H1 (cell line): ENCODE data around the gene PDK3. TPM values are rescaled to one million over a fixed set of nuclear protein-coding genes. Genes with fewer than 3 reads are reported as not detected.

Experiments
- CTCF ChIA-PET: fragments of 300-600 bp; sonication (Branson Sonifier 250); formaldehyde crosslinking; loops from one replicate; lab custom pipeline; 2021; ENCODE audit not compliant: partially characterized antibody; lab: Charles Lee
- POLR2A ChIA-PET: fragments of 300-600 bp; sonication (Branson Sonifier 250); formaldehyde crosslinking; loops from one replicate; lab custom pipeline; 2021; ENCODE audit warnings: inconsistent platforms; ENCODE audit not compliant: partially characterized antibody; lab: Charles Lee
- DNase-seq, 2 experiments: peaks; one replicate each; pipeline versions ENCODE4 v3.0.0 to v3.0.0-alpha.2; 2010 to 2022; ENCODE audit warnings: low spot score in 2 of 2, low read depth in 1 of 2, mixed read lengths in 1 of 2
- FAIRE-seq: peaks from 2 replicates; lab custom pipeline; 2011; peaks lifted over from hg19 to GRCh38; lab: Jason Lieb, UNC
- H2AFZ ChIP-seq: 2 replicates; pipeline ENCODE4 v1.8.1; 2012; ENCODE audit warnings: low read length, inconsistent platforms
- H2AK5ac ChIP-seq: 2 replicates; pipeline ENCODE4 v1.6.1; 2013; ENCODE audit warnings: low read depth, low read length
- H2BK120ac ChIP-seq: replicated peaks from 2 replicates; pipeline ENCODE3; 2013; ENCODE audit warnings: low read depth, low read length, inconsistent platforms
- H2BK12ac ChIP-seq: 2 replicates; pipeline ENCODE4 v1.6.1; 2013; ENCODE audit warnings: low read depth, low read length
- H2BK15ac ChIP-seq: 2 replicates; pipeline ENCODE4 v1.6.1; 2013; ENCODE audit warnings: low read length
- H2BK20ac ChIP-seq: 2 replicates; pipeline ENCODE4 v1.6.1; 2013; ENCODE audit warnings: low read length
- H2BK5ac ChIP-seq: 2 replicates; pipeline ENCODE4 v1.6.1; 2013; ENCODE audit warnings: low read depth, low read length
- H3K14ac ChIP-seq: 2 replicates; pipeline ENCODE4 v1.6.1; 2013; ENCODE audit warnings: inconsistent platforms; ENCODE audit not compliant: insufficient read length
- H3K18ac ChIP-seq: 2 replicates; pipeline ENCODE4 v1.6.1; 2013; ENCODE audit warnings: low read length; ENCODE audit errors: extremely low read depth
- H3K23ac ChIP-seq: 2 replicates; pipeline ENCODE4 v1.6.1; 2013; ENCODE audit warnings: inconsistent platforms; ENCODE audit not compliant: insufficient read length
- H3K23me2 ChIP-seq: 2 replicates; pipeline ENCODE4 v1.6.1; 2013; ENCODE audit warnings: low read depth, low read length
- H3K27ac ChIP-seq: 2 replicates; pipeline ENCODE4 v1.6.1; 2011; ENCODE audit warnings: low read depth, low read length, inconsistent platforms
- H3K27me3 ChIP-seq, 4 experiments: replicated peaks in 1 of 4; 1 replicate in 1 of 4; 2 replicates in 3 of 4; pipeline versions ENCODE4 v1.6.1 to v1.8.1; 2011 to 2013; ENCODE audit warnings: low read length in 3 of 4, mild to moderate bottlenecking in 3 of 4, inconsistent platforms in 2 of 4, mixed read lengths in 2 of 4, moderate library complexity in 1 of 4; ENCODE audit not compliant: control insufficient read depth in 3 of 4, insufficient read depth in 3 of 4; ENCODE audit errors: extremely low read depth in 1 of 4
- H3K36me3 ChIP-seq, 4 experiments: 2 replicates each; pipeline versions ENCODE4 v1.6.1 to v1.8.1; 2011 to 2013; ENCODE audit warnings: mild to moderate bottlenecking in 4 of 4, low read length in 3 of 4, moderate library complexity in 2 of 4, control low read depth in 1 of 4, inconsistent platforms in 1 of 4; ENCODE audit not compliant: insufficient read depth in 4 of 4, control insufficient read depth in 2 of 4
- H3K4ac ChIP-seq: replicated peaks from 2 replicates; pipeline ENCODE3; 2013; ENCODE audit warnings: low read length, low read depth, mixed read lengths, inconsistent platforms; ENCODE audit not compliant: insufficient read length
- H3K4me1 ChIP-seq, 4 experiments: replicated peaks in 1 of 4; 1 replicate in 1 of 4; 2 replicates in 3 of 4; pipeline versions ENCODE4 v1.6.1 to v1.8.1; 2011 to 2013; ENCODE audit warnings: low read length in 3 of 4, inconsistent platforms in 2 of 4, mixed read lengths in 1 of 4; ENCODE audit not compliant: insufficient read depth in 4 of 4, control insufficient read depth in 3 of 4
- H3K4me2 ChIP-seq, 2 experiments: 2 replicates each; pipeline versions ENCODE4 v1.6.1 to v1.8.1; 2011 to 2013; ENCODE audit warnings: low read depth in 2 of 2, low read length in 2 of 2, control low read depth in 1 of 2, inconsistent platforms in 1 of 2, mild to moderate bottlenecking in 1 of 2; ENCODE audit not compliant: insufficient read depth in 1 of 2
- H3K4me3 ChIP-seq, 4 experiments: fragments of 200-600, 300-600 bp in 1 of 4; sonication (generic), shearing (Covaris generic), sonication (Bioruptor Twin) in 1 of 4; 2 replicates each; pipeline versions ENCODE4 v1.5.1 to v1.8.1; 2011 to 2016; ENCODE audit warnings: low read length in 4 of 4, low read depth in 3 of 4, control low read depth in 2 of 4, inconsistent platforms in 2 of 4, mild to moderate bottlenecking in 2 of 4, mixed read lengths in 1 of 4, moderate library complexity in 1 of 4; ENCODE audit not compliant: insufficient read depth in 2 of 4; ENCODE audit errors: extremely low read depth in 1 of 4
- H3K56ac ChIP-seq: replicated peaks from 2 replicates; pipeline ENCODE3; 2013; ENCODE audit warnings: low read depth, mild to moderate bottlenecking, mixed read lengths, low read length, inconsistent platforms; ENCODE audit not compliant: insufficient read length
- H3K79me1 ChIP-seq: 2 replicates; pipeline ENCODE4 v1.6.1; 2013; ENCODE audit warnings: low read depth, low read length, control low read depth
- H3K79me2 ChIP-seq, 2 experiments: 2 replicates each; pipeline versions ENCODE4 v1.6.1 to v1.8.1; 2012 to 2013; ENCODE audit warnings: low read length in 2 of 2, mild to moderate bottlenecking in 2 of 2, inconsistent platforms in 1 of 2; ENCODE audit not compliant: insufficient read depth in 2 of 2, control insufficient read depth in 1 of 2
- H3K9ac ChIP-seq, 4 experiments: replicated peaks in 1 of 4; 1 replicate in 1 of 4; 2 replicates in 3 of 4; pipeline versions ENCODE4 v1.6.1 to v1.8.1; 2011 to 2013; ENCODE audit warnings: low read depth in 3 of 4, low read length in 3 of 4, control low read depth in 2 of 4, mild to moderate bottlenecking in 2 of 4, moderate library complexity in 2 of 4, inconsistent platforms in 1 of 4; ENCODE audit errors: extremely low read depth in 1 of 4
- H3K9me3 ChIP-seq, 2 experiments: 2 replicates each; pipeline versions ENCODE4 v1.6.1 to v1.8.1; 2012 to 2013; ENCODE audit warnings: mild to moderate bottlenecking in 2 of 2, moderate library complexity in 2 of 2, control low read depth in 1 of 2, inconsistent platforms in 1 of 2, low read depth in 1 of 2, low read length in 1 of 2, mixed read lengths in 1 of 2; ENCODE audit not compliant: insufficient read depth in 2 of 2
- H4K20me1 ChIP-seq, 2 experiments: replicated peaks in 1 of 2; 2 replicates each; pipeline versions ENCODE3 to v1.8.1; 2011 to 2013; ENCODE audit warnings: inconsistent platforms in 2 of 2, low read length in 2 of 2, mild to moderate bottlenecking in 1 of 2; ENCODE audit not compliant: insufficient read depth in 2 of 2, control insufficient read depth in 1 of 2
- H4K5ac ChIP-seq: 2 replicates; pipeline ENCODE4 v1.6.1; 2013; ENCODE audit warnings: low read length, low read depth, mixed read lengths, inconsistent platforms; ENCODE audit not compliant: insufficient read length
- H4K8ac ChIP-seq: 2 replicates; pipeline ENCODE4 v1.8.0; 2013; ENCODE audit warnings: mild to moderate bottlenecking, moderate library complexity, low read length, inconsistent platforms; ENCODE audit not compliant: insufficient read depth; ENCODE audit errors: extremely low read depth
- H4K91ac ChIP-seq: replicated peaks from 2 replicates; pipeline ENCODE3; 2013; ENCODE audit warnings: low read length, mixed read lengths, inconsistent platforms; ENCODE audit not compliant: insufficient read length
- ASH2L ChIP-seq: fragments of 200-600, 300-600 bp; sonication (generic); IDR thresholded peaks from one replicate; pipeline ENCODE4 v1.7.1; 2017; ENCODE audit warnings: low read length
- CBX5 ChIP-seq: fragments of 300-800, 300-1000 bp; sonication (generic); IDR thresholded peaks from 2 replicates; pipeline ENCODE4 v1.7.1; 2016; ENCODE audit warnings: antibody characterized with exemption, low read length, low read depth
- CEBPB ChIP-seq: IDR thresholded peaks from 2 replicates; pipeline ENCODE4 v1.6.1; 2012; ENCODE audit warnings: low read depth, low read length
- CHD2 ChIP-seq: IDR thresholded peaks from 2 replicates; pipeline ENCODE4 v1.6.1; 2012; ENCODE audit warnings: low read length, improper control_type of control experiment
- CTCF ChIP-seq, 3 experiments: IDR thresholded peaks; 1 replicate in 2 of 3; 2 replicates in 1 of 3; pipeline versions ENCODE4 v1.5.1 to v1.6.1; 2011; ENCODE audit warnings: low read length in 3 of 3, mild to moderate bottlenecking in 3 of 3, inconsistent platforms in 2 of 3, low read depth in 1 of 3, moderate library complexity in 1 of 3; ENCODE audit not compliant: insufficient read depth in 1 of 3; ENCODE audit errors: control extremely low read depth in 1 of 3
- KDM1A ChIP-seq: fragments of 200-600, 300-600 bp; sonication (generic); IDR thresholded peaks from 2 replicates; pipeline ENCODE4 v1.7.1; 2016; ENCODE audit warnings: mild to moderate bottlenecking, low read length, borderline replicate concordance
- SAP30 ChIP-seq: fragments of 300-600 bp; sonication (generic); IDR thresholded peaks from 2 replicates; pipeline ENCODE4 v1.7.1; 2012; ENCODE audit warnings: low read length, moderate library complexity, mild to moderate bottlenecking, inconsistent platforms; ENCODE audit not compliant: insufficient read depth, insufficient replicate concordance
- WGBS, 2 experiments: shearing (Covaris generic) in 1 of 2; methylation state at CpG; one replicate each; pipeline versions ENCODE4 v1.1.6 to v1.1.7; 2013 to 2015; ENCODE audit warnings: low lambda C conversion rate in 2 of 2, mixed read lengths in 2 of 2, inconsistent platforms in 1 of 2, low coverage in 1 of 2, missing lambda C conversion rate in 1 of 2; ENCODE audit not compliant: insufficient replicate concordance in 2 of 2, insufficient coverage in 1 of 2, insufficient read length in 1 of 2; ENCODE audit errors: extremely low coverage in 1 of 2, missing lambda C conversion rate in 1 of 2; 5-methylcytosine and 5-hydroxymethylcytosine counted together
- polyA plus RNA-seq, 7 experiments: library from polyadenylated mRNA; depleted of rRNA in 3 of 7; stranded (reverse) in 5 of 7; unstranded in 2 of 7; fragments of >200 nt in 5 of 7; fragments of 200-250 nt in 2 of 7; gene quantifications; 1 replicate in 5 of 7; 2 replicates in 1 of 7; 4 replicates in 1 of 7; pipeline versions ENCODE4 v1.2.1 to v1.2.3, GENCODE V29; 2011 to 2013; ENCODE audit warnings: missing spikeins in 2 of 7, mixed read lengths in 2 of 7
- total RNA-seq: library from RNA; stranded (reverse); fragmentation: NEBNext Ultra II Directional; extraction: Animal tissue kit (Norgen Biotek cat#: 25700); gene quantifications from 2 replicates; pipeline ENCODE4 v1.2.1, GENCODE V29; 2021

The PDK3 gene
- total and polyA plus RNA-seq, 2 of the 8 experiments (the other 6 are each of a cell fraction or from before 2014, with no cell fraction given), result 22.5 to 25.5 TPM

DNA sequence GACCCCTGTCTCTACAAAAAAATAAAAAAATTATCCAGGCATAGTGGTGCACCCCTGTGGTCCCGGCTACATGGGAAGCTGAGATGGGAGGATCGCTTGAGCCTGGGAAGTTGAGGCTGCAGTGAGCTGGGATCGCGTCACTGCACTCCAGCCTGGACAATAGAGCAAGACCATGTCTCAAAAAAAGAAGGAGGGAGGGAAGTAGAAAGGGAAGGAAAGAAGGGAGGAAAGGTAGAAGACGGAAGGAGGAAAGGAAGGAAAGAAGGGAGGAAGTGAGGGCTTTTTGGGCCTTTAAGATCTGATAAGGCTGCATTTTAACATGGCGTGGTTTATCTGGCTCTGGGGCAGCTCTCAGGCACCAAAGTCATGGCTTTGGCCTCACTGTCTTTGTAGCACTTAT is 10.4 kb downstream of the PDK3 start:
- Histone ChIP-seq H2BK15ac (no peak overlapping the region), H3K79me2 (peaks cover 0 to 66% of the 10 kb centered on the region in 2 experiments; a peak in 2 of 4 replicates), H4K20me1 (no peaks in the 10 kb centered on the region), H2AK5ac (no peak overlapping the region), H4K5ac (no peak overlapping the region), H3K18ac (no peak overlapping the region), H3K27me3 (no peaks in the 10 kb centered on the region), H4K91ac (no peak overlapping the region), H2AFZ (no peak overlapping the region), H3K14ac (no peak overlapping the region), H2BK12ac (no peak overlapping the region), H3K4ac (no peak overlapping the region), H4K8ac (no peak overlapping the region), H3K9ac (no peak overlapping the region), H3K23ac (no peak overlapping the region), H3K4me2 (no peak overlapping the region), H3K79me1 (no peaks in the 10 kb centered on the region), H2BK120ac (no peak overlapping the region), H3K4me3 (no peak overlapping the region), H3K27ac (no peak overlapping the region), H2BK5ac (no peak overlapping the region), H3K9me3 (no peaks in the 10 kb centered on the region), H3K23me2 (no peaks in the 10 kb centered on the region), H3K36me3 (no peaks in the 10 kb centered on the region), H3K56ac (no peak overlapping the region), H2BK20ac (no peak overlapping the region), H3K4me1 (no peaks in the 10 kb centered on the region; a peak in 1 of 7 replicates)
- FAIRE-seq, result no peak
- 60 to 77% methylated on average over 1 to 6 of the region's 6 CpGs for WGBS, 2 experiments
- ChIA-PET POLR2A (interaction anchor here (0.6 to 1.7 kb wide), 2 partner anchors 10 to 188 kb away, joined by 3 to 7 read pairs; no protein-coding TSS in a partner anchor), CTCF (interaction anchor here (0.6 kb wide), 1 partner anchor 43 kb away, joined by 3 read pairs; no protein-coding TSS in a partner anchor)
- no peak for DNase-seq
- TF ChIP-seq CTCF (IDR thresholded peaks at IDR 0.05; ENCODE audit: control extremely low read depth in 1 of 3, insufficient read depth in 1 of 3, low read depth in 1 of 3, low read length in 3 of 3) (no peak), ASH2L (no peak), KDM1A (no peak), SAP30 (no peak), CBX5 (no peak), CEBPB (no peak), CHD2 (no peak)
